Mesenchymal stem cell (in vitro differentiated cells and primary cell): ENCODE measurements around the gene UBE2D3.

Experiments
- DNase-seq: peaks from one replicate; pipeline ENCODE4 v3.0.0-alpha.2; 2013
- H2AFZ ChIP-seq: one replicate; pipeline ENCODE4 v1.6.1; 2013; ENCODE audit warnings: low read depth, mild to moderate bottlenecking, control low read depth, inconsistent platforms, low read length, moderate library complexity
- H2AK5ac ChIP-seq: 2 replicates; pipeline ENCODE4 v1.6.1; 2013; ENCODE audit warnings: low read length, moderate library complexity, mild to moderate bottlenecking, inconsistent platforms; ENCODE audit not compliant: severe bottlenecking
- H2BK120ac ChIP-seq: one replicate; pipeline ENCODE4 v1.6.1; 2013; ENCODE audit warnings: low read depth, mild to moderate bottlenecking, inconsistent platforms, low read length, moderate library complexity
- H2BK12ac ChIP-seq, 2 experiments: one replicate each; pipeline ENCODE4 v1.6.1; 2013; ENCODE audit warnings: inconsistent platforms in 2 of 2, low read length in 2 of 2, mild to moderate bottlenecking in 2 of 2, moderate library complexity in 2 of 2, control low read depth in 1 of 2
- H2BK15ac ChIP-seq: one replicate; pipeline ENCODE4 v1.6.1; 2013; ENCODE audit warnings: mild to moderate bottlenecking, low read depth, inconsistent platforms; ENCODE audit not compliant: poor library complexity, severe bottlenecking
- H2BK5ac ChIP-seq: 2 replicates; pipeline ENCODE4 v1.6.1; 2013; ENCODE audit warnings: low read depth, mild to moderate bottlenecking, low read length, control low read depth, inconsistent platforms; ENCODE audit not compliant: poor library complexity, severe bottlenecking
- H3K14ac ChIP-seq, 2 experiments: one replicate each; pipeline ENCODE4 v1.6.1; 2013; ENCODE audit warnings: inconsistent platforms in 2 of 2, low read length in 2 of 2, control low read depth in 1 of 2, mild to moderate bottlenecking in 1 of 2, moderate library complexity in 1 of 2
- H3K18ac ChIP-seq, 2 experiments: one replicate each; pipeline ENCODE4 v1.6.1; 2013; ENCODE audit warnings: inconsistent platforms in 2 of 2, low read length in 2 of 2, control low read depth in 1 of 2, low read depth in 1 of 2, mild to moderate bottlenecking in 1 of 2
- H3K23ac ChIP-seq, 2 experiments: one replicate each; pipeline ENCODE4 v1.6.1; 2013; ENCODE audit warnings: inconsistent platforms in 2 of 2, low read length in 2 of 2, mild to moderate bottlenecking in 2 of 2, moderate library complexity in 2 of 2, control low read depth in 1 of 2
- H3K27ac ChIP-seq: 2 replicates; pipeline ENCODE4 v1.5.1; 2013; ENCODE audit warnings: mild to moderate bottlenecking, moderate library complexity, low read length, control low read depth, inconsistent platforms; ENCODE audit not compliant: poor library complexity, severe bottlenecking
- H3K27me3 ChIP-seq, 2 experiments: 2 replicates each; pipeline versions ENCODE4 v1.6.1 to v1.7.0; 2013; ENCODE audit warnings: low read length in 2 of 2, mild to moderate bottlenecking in 2 of 2, moderate library complexity in 2 of 2, control low read depth in 1 of 2, inconsistent platforms in 1 of 2; ENCODE audit not compliant: control insufficient read depth in 1 of 2, insufficient read depth in 1 of 2
- H3K36me3 ChIP-seq, 2 experiments: 2 replicates each; pipeline versions ENCODE4 v1.6.1 to v1.7.0; 2013; ENCODE audit warnings: low read length in 2 of 2, control low read depth in 1 of 2, inconsistent platforms in 1 of 2, low read depth in 1 of 2, mild to moderate bottlenecking in 1 of 2; ENCODE audit not compliant: insufficient read depth in 2 of 2, control insufficient read depth in 1 of 2
- H3K4ac ChIP-seq, 2 experiments: one replicate each; pipeline ENCODE4 v1.6.1; 2013; ENCODE audit warnings: inconsistent platforms in 2 of 2, low read length in 2 of 2, mild to moderate bottlenecking in 2 of 2, moderate library complexity in 2 of 2, control low read depth in 1 of 2, low read depth in 1 of 2
- H3K4me1 ChIP-seq: 2 replicates; pipeline ENCODE4 v1.6.1; 2013; ENCODE audit warnings: low read depth, low read length, control low read depth; ENCODE audit not compliant: control insufficient read depth, insufficient read depth
- H3K4me2 ChIP-seq: 2 replicates; pipeline ENCODE4 v1.6.1; 2013; ENCODE audit warnings: low read length, mild to moderate bottlenecking, inconsistent platforms; ENCODE audit not compliant: poor library complexity, severe bottlenecking
- H3K4me3 ChIP-seq, 2 experiments: 2 replicates each; pipeline versions ENCODE4 v1.5.1 to v1.7.0; 2013; ENCODE audit warnings: low read length in 2 of 2, mild to moderate bottlenecking in 2 of 2, control low read depth in 1 of 2, low read depth in 1 of 2; ENCODE audit not compliant: insufficient read depth in 1 of 2
- H3K79me1 ChIP-seq: replicated peaks from 2 replicates; pipeline ENCODE4 v1.6.1; 2013; ENCODE audit warnings: mild to moderate bottlenecking, control low read depth, low read length, inconsistent platforms; ENCODE audit not compliant: poor library complexity, severe bottlenecking
- H3K9ac ChIP-seq: 2 replicates; pipeline ENCODE4 v1.7.0; 2013; ENCODE audit warnings: mild to moderate bottlenecking, low read length, moderate library complexity
- H3K9me3 ChIP-seq: 2 replicates; pipeline ENCODE4 v1.7.0; 2013; ENCODE audit warnings: mild to moderate bottlenecking, low read length; ENCODE audit not compliant: control insufficient read depth
- H4K8ac ChIP-seq: one replicate; pipeline ENCODE4 v1.6.1; 2013; ENCODE audit warnings: inconsistent platforms, mild to moderate bottlenecking, low read length, moderate library complexity
- H4K91ac ChIP-seq: one replicate; pipeline ENCODE4 v1.6.1; 2013; ENCODE audit warnings: mild to moderate bottlenecking, low read length, inconsistent platforms
- WGBS: methylation state at CpG from one replicate; pipeline ENCODE4 v1.1.7; 2013; ENCODE audit warnings: mixed read lengths; 5-methylcytosine and 5-hydroxymethylcytosine counted together

The UBE2D3 gene

GRCh38 chr4:102827674-102828496, 534 bp upstream of the UBE2D3 start:
- peak overlapping the region in 1 of 2 experiments; percentile 89 for H3K14ac ChIP-seq
- H3K79me1 ChIP-seq: peaks cover 3% of the 10 kb centered on the region
- peak overlapping the region; percentile 100 for H3K27ac ChIP-seq
- peak overlapping the region; percentile 100 for H2BK5ac ChIP-seq
- H3K36me3 ChIP-seq: peaks cover 0 to 5% of the 10 kb centered on the region in 2 experiments
- H3K4ac ChIP-seq: peak overlapping the region; percentile 89 to 100
- H4K8ac ChIP-seq: peak overlapping the region; percentile 100
- H2BK120ac ChIP-seq: peak overlapping the region; percentile 100
- WGBS: under 1% methylated on average over 44 of the region's 50 CpGs
- H2AK5ac ChIP-seq: peak overlapping the region; percentile 73
- no peaks in the 10 kb centered on the region for H3K9me3 ChIP-seq
- peak overlapping the region; percentile 6 to 66 for H3K23ac ChIP-seq
- peak overlapping the region; percentile 60 for H3K4me2 ChIP-seq
- peak overlapping the region; percentile 99 for H3K9ac ChIP-seq
- no peak overlapping the region for H2BK15ac ChIP-seq
- H3K4me1 ChIP-seq: peaks cover 3% of the 10 kb centered on the region
- peak overlapping the region; percentile 100 for H4K91ac ChIP-seq
- peak overlapping the region; percentile 98 to 100 for H3K18ac ChIP-seq
- DNase-seq: peak; percentile 100
- H2AFZ ChIP-seq: peak overlapping the region; percentile 86
- H3K4me3 ChIP-seq: peak overlapping the region; percentile 78 to 95
- peak overlapping the region; percentile 18 to 72 for H2BK12ac ChIP-seq
- H3K27me3 ChIP-seq: no peaks in the 10 kb centered on the region

- H2BK120ac ChIP-seq: peak overlapping the region; percentile 100
- peak overlapping the region; percentile 59 for H4K8ac ChIP-seq
- no peak overlapping the region for H2AFZ ChIP-seq
- H3K4me3 ChIP-seq: peak overlapping the region; percentile 78 to 95
- H3K4me2 ChIP-seq: peak overlapping the region; percentile 52
- no peaks in the 10 kb centered on the region for H3K27me3 ChIP-seq
- peak overlapping the region; percentile 41 for H4K91ac ChIP-seq
- H3K27ac ChIP-seq: peak overlapping the region; percentile 100
- H3K23ac ChIP-seq: peak overlapping the region in 1 of 2 experiments; percentile 6
- under 1% methylated on average over 38 of the region's 38 CpGs for WGBS
- no peaks in the 10 kb centered on the region for H3K9me3 ChIP-seq
- peak overlapping the region; percentile 15 for H2AK5ac ChIP-seq
- H3K36me3 ChIP-seq: peaks cover 0 to 10% of the 10 kb centered on the region in 2 experiments
- peak overlapping the region; percentile 98 to 100 for H3K18ac ChIP-seq
- DNase-seq: no peak
- peak overlapping the region; percentile 100 for H2BK5ac ChIP-seq
- H2BK12ac ChIP-seq: no peak overlapping the region
- no peaks in the 10 kb centered on the region for H3K79me1 ChIP-seq
- H3K14ac ChIP-seq: peak overlapping the region; percentile 51 to 97
- peak overlapping the region; percentile 99 for H3K9ac ChIP-seq
- H2BK15ac ChIP-seq: no peak overlapping the region
- peaks cover 5% of the 10 kb centered on the region for H3K4me1 ChIP-seq
- peak overlapping the region; percentile 19 to 72 for H3K4ac ChIP-seq
Observed at GRCh38 chr4:102826105-102826889, 1.1 kb downstream of the UBE2D3 start.

- no peak overlapping the region for H2BK120ac ChIP-seq
- H2BK12ac ChIP-seq: no peak overlapping the region
- peak overlapping the region; percentile 99 for H3K9ac ChIP-seq
- no peaks in the 10 kb centered on the region for H3K79me1 ChIP-seq
- peak overlapping the region in 1 of 2 experiments; percentile 70 for H3K4ac ChIP-seq
- peak overlapping the region; percentile 14 for H4K8ac ChIP-seq
- H4K91ac ChIP-seq: peak overlapping the region; percentile 67
- H2AK5ac ChIP-seq: peak overlapping the region; percentile 31
- no peak overlapping the region for H3K14ac ChIP-seq
- H3K27ac ChIP-seq: peak overlapping the region; percentile 100
- peak overlapping the region; percentile 50 to 95 for H3K4me3 ChIP-seq
- peaks cover 0 to 10% of the 10 kb centered on the region in 2 experiments for H3K36me3 ChIP-seq
- H3K27me3 ChIP-seq: no peaks in the 10 kb centered on the region
- H3K18ac ChIP-seq: peak overlapping the region in 1 of 2 experiments; percentile 77
- H3K4me2 ChIP-seq: peak overlapping the region; percentile 69
- no peak overlapping the region for H2BK15ac ChIP-seq
- H2BK5ac ChIP-seq: no peak overlapping the region
- H3K4me1 ChIP-seq: peaks cover 5% of the 10 kb centered on the region
- under 1% methylated on average over 16 of the region's 23 CpGs for WGBS
- peak; percentile 80 for DNase-seq
- H3K23ac ChIP-seq: no peak overlapping the region
- H3K9me3 ChIP-seq: no peaks in the 10 kb centered on the region
- H2AFZ ChIP-seq: no peak overlapping the region
Observed at GRCh38 chr4:102825261-102826091, 1.9 kb downstream of the UBE2D3 start.
